Left ventricle myocardium inferior (tissue), 1 donor: ENCODE measurements around the gene NOC4L. TPM values are rescaled to one million over a fixed set of nuclear protein-coding genes. Genes with fewer than 3 reads are reported as not detected.

ENCODE experiments used
- DNase-seq: peaks from one replicate; pipeline ENCODE4 v3.0.0-alpha.2; 2020
- H3K27ac ChIP-seq: fragments of 200-600 bp; replicated peaks from 2 replicates; pipeline ENCODE4 v1.8.0; 2021
- H3K27me3 ChIP-seq: fragments of 200-600 bp; 2 replicates; pipeline ENCODE4 v1.8.0; 2021; ENCODE audit warnings: low read depth
- H3K36me3 ChIP-seq: fragments of 200-600 bp; 2 replicates; pipeline ENCODE4 v1.8.0; 2021
- H3K4me1 ChIP-seq: fragments of 200-600 bp; 2 replicates; pipeline ENCODE4 v1.8.0; 2021
- H3K4me3 ChIP-seq: fragments of 200-600 bp; 2 replicates; pipeline ENCODE4 v1.8.0; 2021; ENCODE audit warnings: mild to moderate bottlenecking, moderate library complexity
- H3K9me3 ChIP-seq: fragments of 200-600 bp; replicated peaks from 2 replicates; pipeline ENCODE4 v1.8.0; 2021
- intact Hi-C: fragments of 100-400 bp; cut with micrococcal nuclease; formaldehyde crosslinking; loops from one replicate; pipeline ENCODE4 v1.11.0; 2022
- total RNA-seq: library from RNA; stranded (reverse); fragmentation: NEBNext Ultra II Directional; extraction: Animal tissue kit (Norgen Biotek cat#: 25700); gene quantifications from one replicate; pipeline ENCODE4 v1.2.1, GENCODE V29; 2021
- TF ChIP-seq, protein P1 (sequence below): fragments of 200-600 bp; IDR thresholded peaks from 2 replicates; pipeline ENCODE4 v1.8.0; 2021; ENCODE audit warnings: antibody characterized with exemption, mild to moderate bottlenecking, borderline replicate concordance
- donor health status: DM: no; HTN: yes; CAD: no; lungs with severe emphysema.

The NOC4L gene
- total RNA-seq, 1 donor from 2014 or later = 10.3 TPM

DNA sequence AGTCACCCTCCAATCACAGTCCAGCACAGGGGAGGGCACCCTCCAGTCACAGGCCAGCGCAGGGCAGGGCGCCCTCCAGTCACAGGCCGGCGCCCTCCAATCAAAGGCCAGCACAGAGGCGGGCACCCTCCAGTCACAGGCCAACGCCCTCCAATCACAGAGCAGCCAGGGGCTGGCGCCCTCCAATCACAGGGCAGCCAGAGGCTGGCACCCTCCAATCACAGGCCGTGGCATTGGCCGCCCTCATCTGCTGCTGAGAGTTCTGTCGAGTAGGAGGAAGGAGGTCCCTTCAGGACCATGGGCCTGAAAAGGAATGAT lies 26.7 kb upstream of the NOC4L start:
- Histone ChIP-seq H3K9me3 (no peaks in the 10 kb centered on the region), H3K36me3 (peaks cover 76% of the 10 kb centered on the region), H3K27me3 (no peaks in the 10 kb centered on the region), H3K4me3 (no peak overlapping the region), H3K4me1 (no peaks in the 10 kb centered on the region), H3K27ac (no peak overlapping the region)
- DNase-seq = no peak
- TF ChIP-seq, protein P1, sequence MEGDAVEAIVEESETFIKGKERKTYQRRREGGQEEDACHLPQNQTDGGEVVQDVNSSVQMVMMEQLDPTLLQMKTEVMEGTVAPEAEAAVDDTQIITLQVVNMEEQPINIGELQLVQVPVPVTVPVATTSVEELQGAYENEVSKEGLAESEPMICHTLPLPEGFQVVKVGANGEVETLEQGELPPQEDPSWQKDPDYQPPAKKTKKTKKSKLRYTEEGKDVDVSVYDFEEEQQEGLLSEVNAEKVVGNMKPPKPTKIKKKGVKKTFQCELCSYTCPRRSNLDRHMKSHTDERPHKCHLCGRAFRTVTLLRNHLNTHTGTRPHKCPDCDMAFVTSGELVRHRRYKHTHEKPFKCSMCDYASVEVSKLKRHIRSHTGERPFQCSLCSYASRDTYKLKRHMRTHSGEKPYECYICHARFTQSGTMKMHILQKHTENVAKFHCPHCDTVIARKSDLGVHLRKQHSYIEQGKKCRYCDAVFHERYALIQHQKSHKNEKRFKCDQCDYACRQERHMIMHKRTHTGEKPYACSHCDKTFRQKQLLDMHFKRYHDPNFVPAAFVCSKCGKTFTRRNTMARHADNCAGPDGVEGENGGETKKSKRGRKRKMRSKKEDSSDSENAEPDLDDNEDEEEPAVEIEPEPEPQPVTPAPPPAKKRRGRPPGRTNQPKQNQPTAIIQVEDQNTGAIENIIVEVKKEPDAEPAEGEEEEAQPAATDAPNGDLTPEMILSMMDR = no peak
- intact Hi-C loops = no loop called here

- Histone ChIP-seq H3K27me3 (no peaks in the 10 kb centered on the region), H3K4me3 (no peak overlapping the region), H3K9me3 (no peaks in the 10 kb centered on the region), H3K36me3 (peaks cover 76% of the 10 kb centered on the region), H3K4me1 (no peaks in the 10 kb centered on the region), H3K27ac (no peak overlapping the region)
- TF ChIP-seq, protein P1 = no peak
- intact Hi-C loops = no loop called here
- DNase-seq = no peak
Observed at GRCh38 chr12:132118876-132119275, 25.4 kb upstream of the NOC4L start.

- Histone ChIP-seq H3K4me1 (no peaks in the 10 kb centered on the region), H3K4me3 (no peak overlapping the region), H3K27ac (no peak overlapping the region), H3K36me3 (peaks cover 72% of the 10 kb centered on the region), H3K9me3 (no peaks in the 10 kb centered on the region), H3K27me3 (no peaks in the 10 kb centered on the region)
- DNase-seq = no peak
- TF ChIP-seq, protein P1 = no peak
- intact Hi-C loops = no loop called here
Observed at GRCh38 chr12:132121283-132121682, 23.0 kb upstream of the NOC4L start.

DNA sequence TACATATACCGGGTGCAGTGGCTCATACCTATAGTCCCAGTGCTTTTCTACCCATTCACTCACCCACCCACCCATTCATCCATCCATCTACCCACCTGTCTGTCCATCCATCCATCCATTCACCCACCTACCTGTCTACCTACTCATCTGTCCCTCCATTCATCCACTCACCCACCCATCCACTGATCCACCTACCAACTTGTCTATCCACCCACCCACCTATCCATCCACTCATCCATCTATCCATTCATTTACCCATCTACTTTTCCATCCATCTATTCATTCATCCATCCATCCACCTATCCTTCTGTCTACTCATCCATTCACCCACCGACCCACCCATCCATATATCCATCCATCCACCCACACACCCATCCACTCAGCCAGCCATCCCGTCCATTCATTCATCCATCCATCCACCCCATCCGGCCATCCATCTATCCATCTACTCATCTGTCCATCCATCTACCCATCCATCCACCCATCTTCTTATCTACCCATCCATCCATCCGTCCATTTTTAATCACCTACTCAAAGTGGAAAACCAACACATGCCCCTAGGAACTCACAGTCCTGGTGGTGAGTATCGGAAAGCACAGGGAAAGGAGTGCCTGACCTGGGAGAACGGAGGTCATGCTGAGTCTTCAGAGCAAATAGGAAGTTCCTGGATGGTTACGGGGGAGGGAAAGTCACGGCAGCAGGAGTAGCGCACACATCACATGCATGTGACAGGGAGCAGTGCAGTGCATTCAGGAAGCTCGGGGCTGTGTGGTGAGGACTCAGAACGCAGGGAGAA lies 20.1 kb upstream of the NOC4L start:
- TF ChIP-seq, protein P1 = no peak
- no peaks in the 10 kb centered on the region for H3K27me3 ChIP-seq
- no peak for DNase-seq
- peaks cover 87% of the 10 kb centered on the region for H3K36me3 ChIP-seq
- intact Hi-C loops = no loop called here
- H3K4me1 ChIP-seq = no peaks in the 10 kb centered on the region
- no peak overlapping the region for H3K4me3 ChIP-seq
- H3K9me3 ChIP-seq = peaks cover 12% of the 10 kb centered on the region
- H3K27ac ChIP-seq = no peak overlapping the region

DNA sequence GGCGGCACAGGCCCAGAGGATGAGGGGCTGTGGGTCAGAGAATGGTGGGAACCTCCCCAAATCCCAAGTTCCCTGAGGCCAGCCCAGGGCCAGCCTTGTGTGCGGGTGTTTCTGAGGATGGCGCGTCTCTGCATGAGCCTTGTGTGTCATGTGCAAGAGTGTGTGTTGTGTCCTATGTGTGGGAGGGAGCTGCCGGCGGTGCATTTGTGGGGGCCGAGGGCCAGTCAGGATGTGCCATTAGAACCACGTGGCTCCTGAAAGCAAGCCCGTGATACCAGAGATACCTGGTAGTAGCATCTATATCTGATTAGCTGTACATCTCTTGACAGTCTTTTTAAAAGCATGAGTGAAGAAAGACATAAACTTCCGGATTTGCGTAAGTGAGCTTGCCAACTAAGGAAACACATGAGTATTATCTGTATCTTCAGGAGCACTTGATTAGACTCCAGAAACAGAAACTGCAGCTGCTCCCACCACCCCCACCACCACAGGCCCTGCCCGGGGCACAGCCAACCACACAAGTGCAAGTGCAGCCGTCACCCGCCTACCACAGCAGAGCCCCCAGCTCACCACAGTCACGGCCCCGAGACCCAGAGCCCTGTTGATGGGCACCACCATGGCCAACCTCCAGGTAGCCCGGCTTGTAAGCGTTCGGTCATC lies 19.4 kb upstream of the NOC4L start:
- TF ChIP-seq, protein P1 = no peak
- intact Hi-C loops = no loop called here
- Histone ChIP-seq H3K36me3 (peaks cover 86% of the 10 kb centered on the region), H3K27ac (no peak overlapping the region), H3K9me3 (peaks cover 12% of the 10 kb centered on the region), H3K4me3 (no peak overlapping the region), H3K27me3 (no peaks in the 10 kb centered on the region), H3K4me1 (no peaks in the 10 kb centered on the region)
- DNase-seq = no peak
